Tibial nerve (tissue), 4 donors: ENCODE results near the gene CDCP1. TPM values are rescaled to one million over a fixed set of nuclear protein-coding genes. Genes with fewer than 3 reads are reported as not detected.

Experiments used
- DNase-seq, 2 donors: peaks; one replicate each; pipeline ENCODE4 v3.0.0-alpha.2; 2019; ENCODE audit warnings: low spot score in 2 of 2
- H3K27ac ChIP-seq, 4 donors: fragments of 200-600 bp; sonication (generic) in 3 of 4; one replicate each; pipeline ENCODE4 v1.5.1; 2017 to 2019; ENCODE audit warnings: mild to moderate bottlenecking in 1 of 4
- H3K27me3 ChIP-seq, 2 donors: fragments of 200-600 bp; sonication (generic) in 1 of 2; one replicate each; pipeline versions ENCODE4 v1.5.1 to v1.6.0; 2017 to 2019
- H3K36me3 ChIP-seq, 3 donors: fragments of 200-600 bp; sonication (generic); one replicate each; pipeline ENCODE4 v1.5.1; 2018 to 2019
- H3K4me1 ChIP-seq, 4 donors: fragments of 200-600 bp; sonication (generic) in 3 of 4; one replicate each; pipeline ENCODE4 v1.5.1; 2017 to 2019
- H3K4me3 ChIP-seq, 4 donors: fragments of 200-600 bp; sonication (generic) in 3 of 4; one replicate each; pipeline ENCODE4 v1.5.1; 2017 to 2019; ENCODE audit warnings: mild to moderate bottlenecking in 1 of 4, moderate library complexity in 1 of 4
- H3K9me3 ChIP-seq, 4 donors: fragments of 200-600 bp; sonication (generic) in 3 of 4; one replicate each; pipeline ENCODE4 v1.5.1; 2017 to 2019
- CTCF ChIP-seq, 5 experiments: fragments of 200-600 bp in 3 of 5; fragments of 450-650 bp in 2 of 5; sonication (generic) in 3 of 5; IDR thresholded peaks; one replicate each; pipeline ENCODE4 v1.5.1; 2016 to 2019; ENCODE audit warnings: antibody characterized with exemption in 5 of 5, mild to moderate bottlenecking in 3 of 5, moderate library complexity in 2 of 5
- EP300 ChIP-seq, 2 donors: sonication (generic); formaldehyde crosslinking; IDR thresholded peaks; one replicate each; pipeline ENCODE4 v1.6.1; 2017; ENCODE audit warnings: antibody characterized with exemption in 2 of 2, mild to moderate bottlenecking in 1 of 2
- POLR2A ChIP-seq, 2 donors: fragments of 450-650 bp; IDR thresholded peaks; one replicate each; pipeline ENCODE4 v1.6.1; 2017; ENCODE audit warnings: antibody characterized with exemption in 2 of 2, mild to moderate bottlenecking in 2 of 2, moderate library complexity in 2 of 2
- WGBS, 2 donors: methylation state at CpG; one replicate each; pipeline ENCODE4 v1.1.5; 2018; 5-methylcytosine and 5-hydroxymethylcytosine counted together
- total RNA-seq, 4 donors: library from RNA; depleted of rRNA; stranded (reverse); fragments of >200 nt; gene quantifications; one replicate each; pipeline ENCODE4 v1.1.0, GENCODE V29; 2016

CDCP1 gene
- total RNA-seq, 4 donors from 2014 or later: 0.20 to 3.0 (median 1.2) TPM

DNA sequence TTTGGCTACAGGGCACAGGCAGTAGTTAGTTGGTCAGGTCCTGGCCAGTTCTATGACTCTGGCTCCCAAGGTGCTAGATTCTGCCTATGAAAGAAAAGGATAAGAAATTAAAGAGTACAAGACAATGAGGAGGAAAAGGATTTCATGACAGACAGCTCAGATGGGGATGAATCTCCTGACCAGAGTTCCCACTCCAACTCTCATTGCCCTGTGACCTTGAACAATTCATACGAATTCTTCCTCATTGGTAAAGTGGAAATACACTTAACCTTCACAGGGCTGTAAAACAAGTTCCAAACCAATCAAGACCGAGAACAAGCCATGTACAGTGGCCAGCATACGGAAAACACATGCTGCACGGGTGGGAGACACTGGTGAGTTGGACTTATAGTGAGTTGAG is 96.4 kb downstream of the CDCP1 start:
- H3K4me1 ChIP-seq: peaks cover 0 to 13% (median 3%) of the 10 kb centered on the region in 4 donors
- no peak overlapping the region for H3K27ac ChIP-seq
- WGBS, 2 donors: 78 to 80% methylated on average over 4 of the region's 4 CpGs
- no peaks in the 10 kb centered on the region for H3K9me3 ChIP-seq
- H3K36me3 ChIP-seq: no peaks in the 10 kb centered on the region
- H3K4me3 ChIP-seq: no peak overlapping the region
- H3K27me3 ChIP-seq: no peaks in the 10 kb centered on the region
- TF ChIP-seq EP300 (IDR thresholded peaks at IDR 0.05): no peak
- no peak for TF ChIP-seq POLR2A (IDR thresholded peaks at IDR 0.05)
- no peak for TF ChIP-seq CTCF (IDR thresholded peaks at IDR 0.05)
- no peak for DNase-seq

DNA sequence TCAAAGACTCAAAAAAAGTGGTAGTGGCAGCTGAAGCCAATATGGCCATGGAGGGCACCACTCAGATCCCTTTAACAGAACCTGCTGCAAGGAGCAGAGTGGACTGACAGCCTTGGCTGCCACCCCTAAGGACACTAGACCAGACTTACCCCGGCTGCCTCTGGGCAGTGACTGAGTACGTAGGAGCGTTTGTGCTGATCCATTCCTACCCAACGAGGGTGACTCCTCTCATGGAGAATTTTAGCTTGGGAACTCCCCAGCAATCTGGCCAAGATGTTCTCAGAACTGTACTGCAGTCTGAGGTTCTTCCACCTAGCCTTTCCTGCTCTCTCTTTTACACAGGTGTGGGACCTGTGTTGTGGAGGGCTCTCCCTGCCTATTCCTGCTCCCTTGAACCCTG is 97.9 kb downstream of the CDCP1 start:
- no peak for DNase-seq
- H3K27ac ChIP-seq: no peak overlapping the region
- no peaks in the 10 kb centered on the region for H3K27me3 ChIP-seq
- H3K4me3 ChIP-seq: no peak overlapping the region
- WGBS, 2 donors: 56 to 76% methylated on average over 4 of the region's 4 CpGs
- H3K36me3 ChIP-seq: no peaks in the 10 kb centered on the region
- H3K9me3 ChIP-seq: no peaks in the 10 kb centered on the region
- TF ChIP-seq EP300 (IDR thresholded peaks at IDR 0.05) (no peak), POLR2A (IDR thresholded peaks at IDR 0.05) (no peak), CTCF (IDR thresholded peaks at IDR 0.05) (no peak)
- peaks cover 0 to 7% (median 3%) of the 10 kb centered on the region in 4 donors for H3K4me1 ChIP-seq

DNA sequence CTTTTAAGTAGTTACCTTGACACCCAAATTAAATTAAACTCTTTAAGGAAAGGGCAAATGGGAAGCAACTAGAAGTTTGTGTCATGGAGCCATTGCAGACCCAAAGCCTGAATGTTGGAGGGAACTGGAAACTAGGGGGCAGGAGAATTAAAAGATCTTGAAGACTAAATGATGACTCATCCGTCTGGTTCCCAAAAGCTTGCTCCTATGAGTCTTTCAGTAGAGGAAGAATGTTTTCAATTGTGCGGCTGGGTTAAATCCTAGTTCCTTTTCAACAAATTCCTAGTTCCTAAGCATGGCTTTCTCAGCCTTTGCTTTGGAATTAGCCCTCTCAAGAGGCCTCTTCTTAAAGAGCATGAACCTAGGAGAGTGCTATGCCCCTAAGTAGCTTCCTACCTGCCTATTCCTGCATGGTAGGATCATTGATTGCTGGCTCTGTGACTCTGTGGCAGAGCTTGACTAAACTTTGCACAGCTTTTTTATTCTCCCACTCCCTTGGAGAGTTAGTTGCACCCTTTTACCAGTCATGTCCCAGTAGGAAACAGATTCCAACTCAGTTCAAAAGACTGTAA is 102.4 kb downstream of the CDCP1 start:
- no peak for TF ChIP-seq EP300 (IDR thresholded peaks at IDR 0.05)
- no peak for TF ChIP-seq POLR2A (IDR thresholded peaks at IDR 0.05)
- peak in 1 of 5 experiments; percentile 12 for TF ChIP-seq CTCF (IDR thresholded peaks at IDR 0.05)
- no peak for DNase-seq
- no peaks in the 10 kb centered on the region for H3K9me3 ChIP-seq
- no peaks in the 10 kb centered on the region for H3K27me3 ChIP-seq
- WGBS, 2 donors: 15 to 27% methylated on average over 2 of the region's 2 CpGs
- no peaks in the 10 kb centered on the region for H3K36me3 ChIP-seq
- H3K4me1 ChIP-seq: peaks cover 0 to 11% (median 3%) of the 10 kb centered on the region in 4 donors
- H3K4me3 ChIP-seq: no peak overlapping the region
- H3K27ac ChIP-seq: peak overlapping the region in 2 of 4 donors; percentile 15 to 68

DNA sequence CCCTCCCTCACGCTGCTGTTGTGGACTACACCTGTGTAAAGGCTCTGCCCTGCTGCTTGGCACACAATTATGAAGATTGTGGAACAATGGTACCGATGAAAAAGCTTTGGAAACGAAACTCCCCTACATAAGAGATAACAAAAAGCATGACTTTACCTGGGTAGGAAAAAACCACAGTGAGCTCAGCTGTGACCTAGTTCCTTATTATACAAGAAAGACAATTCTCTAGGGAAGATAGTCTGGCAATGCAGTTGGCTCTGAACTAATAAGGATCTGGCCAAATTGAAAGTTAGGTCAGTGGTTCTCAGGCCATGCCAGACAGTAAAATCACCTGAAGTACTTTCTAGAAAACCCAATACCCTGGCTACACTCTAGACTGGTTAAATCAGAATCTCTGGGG is 104.0 kb downstream of the CDCP1 start:
- 78 to 89% methylated on average over 3 of the region's 3 CpGs for WGBS, 2 donors
- H3K9me3 ChIP-seq: no peaks in the 10 kb centered on the region
- TF ChIP-seq EP300 (IDR thresholded peaks at IDR 0.05) (no peak), CTCF (IDR thresholded peaks at IDR 0.05) (no peak), POLR2A (IDR thresholded peaks at IDR 0.05) (no peak)
- H3K4me3 ChIP-seq: no peak overlapping the region
- DNase-seq: no peak
- no peaks in the 10 kb centered on the region for H3K27me3 ChIP-seq
- H3K4me1 ChIP-seq: peaks cover 0 to 24% (median 4%) of the 10 kb centered on the region in 4 donors
- H3K27ac ChIP-seq: no peak overlapping the region
- H3K36me3 ChIP-seq: no peaks in the 10 kb centered on the region

- DNase-seq: no peak
- H3K27ac ChIP-seq: no peak overlapping the region
- WGBS, 2 donors: 59 to 78% methylated on average over 2 of the region's 2 CpGs
- H3K9me3 ChIP-seq: no peaks in the 10 kb centered on the region
- H3K36me3 ChIP-seq: no peaks in the 10 kb centered on the region
- H3K4me3 ChIP-seq: no peak overlapping the region
- H3K4me1 ChIP-seq: peaks cover 0 to 29% (median 7%) of the 10 kb centered on the region in 4 donors
- H3K27me3 ChIP-seq: no peaks in the 10 kb centered on the region
- TF ChIP-seq CTCF (IDR thresholded peaks at IDR 0.05) (no peak), EP300 (IDR thresholded peaks at IDR 0.05) (no peak), POLR2A (IDR thresholded peaks at IDR 0.05) (no peak)
Measured at GRCh38 chr3:45041666-45042065, 104.5 kb downstream of the CDCP1 start.
